Adrenal gland (tissue), 12 donors: ENCODE results near the gene ABCB11. TPM values are rescaled to one million over a fixed set of nuclear protein-coding genes. Genes with fewer than 3 reads are reported as not detected.

Experiments
- DNase-seq, 7 donors: peaks; one replicate each; pipeline ENCODE4 v3.0.0-alpha.2; 2019 to 2020
- H3K27ac ChIP-seq, 5 donors: fragments of 200-600 bp; sonication (generic) in 4 of 5; 1 replicate in 3 of 5; 2 replicates in 2 of 5; pipeline versions ENCODE4 v1.5.1 to v1.8.0; 2016 to 2020; ENCODE audit warnings: mild to moderate bottlenecking in 1 of 5
- H3K27me3 ChIP-seq: fragments of 200-600 bp; 2 replicates; pipeline ENCODE4 v1.8.0; 2021
- H3K36me3 ChIP-seq, 2 donors: fragments of 200-600 bp; replicated peaks in 1 of 2; 1 replicate in 1 of 2; 2 replicates in 1 of 2; pipeline versions ENCODE4 v1.5.1 to v1.8.0; 2018 to 2022
- H3K4me1 ChIP-seq, 2 donors: fragments of 200-600 bp; replicated peaks in 1 of 2; 1 replicate in 1 of 2; 2 replicates in 1 of 2; pipeline versions ENCODE4 v1.5.1 to v1.8.0; 2018 to 2021
- H3K4me3 ChIP-seq, 4 donors: fragments of 200-600 bp; sonication (generic) in 3 of 4; one replicate each; pipeline ENCODE4 v1.5.1; 2016 to 2018
- H3K9me3 ChIP-seq, 3 donors: fragments of 200-600 bp; sonication (generic) in 1 of 3; replicated peaks in 1 of 3; 1 replicate in 2 of 3; 2 replicates in 1 of 3; pipeline versions ENCODE4 v1.5.1 to v1.8.0; 2016 to 2021
- POLR2A ChIP-seq, 2 donors: fragments of 450-650 bp; IDR thresholded peaks; one replicate each; pipeline ENCODE4 v1.6.1; 2017; ENCODE audit warnings: antibody characterized with exemption in 2 of 2, mild to moderate bottlenecking in 2 of 2, moderate library complexity in 1 of 2
- WGBS, 4 donors: extraction: QIAGEN DNeasy Blood & Tissue Kit in 2 of 4; methylation state at CpG; one replicate each; pipeline versions ENCODE4 v1.1.5 to v1.1.7; 2013 to 2017; 5-methylcytosine and 5-hydroxymethylcytosine counted together
- intact Hi-C, 2 donors: fragments of 100-400 bp; cut with DNase I; formaldehyde crosslinking; loops; one replicate each; pipeline versions ENCODE4 v1.14.1 to v1.15.0; 2022 to 2023
- polyA plus RNA-seq, 3 donors: library from polyadenylated mRNA; stranded (reverse); fragments of 200-250 nt in 2 of 3; fragments of 350-450 nt in 1 of 3; fragmentation: Illumina TruSeq in 1 of 3; extraction: RNeasy Lipid Tissue Mini Kit (QIAGEN cat#74804) in 1 of 3; gene quantifications; one replicate each; pipeline ENCODE4 v1.2.3, GENCODE V29; 2013 to 2014
- total RNA-seq, 9 donors: library from RNA; depleted of rRNA in 4 of 9; stranded (reverse); fragments of >200 nt in 4 of 9; fragments of 120-200 nt in 1 of 9; fragmentation: NEBNext Ultra II Directional in 1 of 9; extraction: Animal tissue kit (Norgen Biotek cat#: 25700) in 1 of 9; gene quantifications; one replicate each; pipeline versions ENCODE4 v1.1.0 to v1.2.4, GENCODE V29; 2013 to 2023
- TF ChIP-seq, protein P1 (sequence below), 6 experiments: fragments of 450-650 bp in 4 of 6; fragments of 200-600 bp in 2 of 6; sonication (generic) in 1 of 6; IDR thresholded peaks; 1 replicate in 5 of 6; 2 replicates in 1 of 6; pipeline versions ENCODE4 v1.5.1 to v1.8.0; 2016 to 2021; ENCODE audit warnings: antibody characterized with exemption in 6 of 6, mild to moderate bottlenecking in 2 of 6, moderate library complexity in 1 of 6
- donor health status: healthy with polysubstance abuse.
- donor health status: Bipolar disorder and iron deficiency.
- donor health status: DM: yes; HTN: yes; CAD: no.
- donor health status: DM: no; HTN: no; CAD: no.
- donor health status: DM: no; HTN: no; CAD: no.
- donor health status: DM: yes; HTN: yes; CAD: no.

Gene ABCB11
- total and polyA plus RNA-seq, 12 donors = 0.05 to 1.4 (median 0.31) TPM; not detected in 7

DNA sequence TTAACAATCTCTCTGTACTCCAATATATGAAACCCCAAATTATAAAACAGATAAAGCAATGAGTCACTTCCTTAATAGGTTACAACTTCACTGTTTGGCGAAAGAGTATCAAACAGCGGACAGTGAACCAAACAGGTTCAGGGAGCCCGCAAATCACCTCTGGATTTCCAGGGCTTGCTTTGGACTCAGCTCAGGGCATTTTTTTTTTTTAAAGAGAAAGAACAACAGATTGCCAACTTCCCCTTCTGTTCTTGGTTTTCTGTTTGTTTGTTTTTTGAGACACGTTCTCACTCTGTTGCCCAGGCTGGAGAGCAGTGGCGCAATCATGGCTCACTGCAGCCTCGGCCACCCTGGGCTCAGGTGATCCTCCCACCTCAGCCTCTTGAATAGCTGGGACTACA is 52.7 kb downstream of the ABCB11 start:
- Histone ChIP-seq H3K4me3 (no peak overlapping the region), H3K9me3 (no peaks in the 10 kb centered on the region), H3K4me1 (no peaks in the 10 kb centered on the region), H3K27me3 (no peaks in the 10 kb centered on the region), H3K27ac (no peak overlapping the region), H3K36me3 (no peaks in the 10 kb centered on the region)
- no peak for DNase-seq
- TF ChIP-seq POLR2A (IDR thresholded peaks at IDR 0.05) = no peak
- TF ChIP-seq, protein P1, sequence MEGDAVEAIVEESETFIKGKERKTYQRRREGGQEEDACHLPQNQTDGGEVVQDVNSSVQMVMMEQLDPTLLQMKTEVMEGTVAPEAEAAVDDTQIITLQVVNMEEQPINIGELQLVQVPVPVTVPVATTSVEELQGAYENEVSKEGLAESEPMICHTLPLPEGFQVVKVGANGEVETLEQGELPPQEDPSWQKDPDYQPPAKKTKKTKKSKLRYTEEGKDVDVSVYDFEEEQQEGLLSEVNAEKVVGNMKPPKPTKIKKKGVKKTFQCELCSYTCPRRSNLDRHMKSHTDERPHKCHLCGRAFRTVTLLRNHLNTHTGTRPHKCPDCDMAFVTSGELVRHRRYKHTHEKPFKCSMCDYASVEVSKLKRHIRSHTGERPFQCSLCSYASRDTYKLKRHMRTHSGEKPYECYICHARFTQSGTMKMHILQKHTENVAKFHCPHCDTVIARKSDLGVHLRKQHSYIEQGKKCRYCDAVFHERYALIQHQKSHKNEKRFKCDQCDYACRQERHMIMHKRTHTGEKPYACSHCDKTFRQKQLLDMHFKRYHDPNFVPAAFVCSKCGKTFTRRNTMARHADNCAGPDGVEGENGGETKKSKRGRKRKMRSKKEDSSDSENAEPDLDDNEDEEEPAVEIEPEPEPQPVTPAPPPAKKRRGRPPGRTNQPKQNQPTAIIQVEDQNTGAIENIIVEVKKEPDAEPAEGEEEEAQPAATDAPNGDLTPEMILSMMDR (IDR thresholded peaks at IDR 0.05) = no peak
- WGBS, 4 donors = 78 to 85% (median 79%) methylated on average over 6 of the region's 6 CpGs
- intact Hi-C loops = no loop called here

DNA sequence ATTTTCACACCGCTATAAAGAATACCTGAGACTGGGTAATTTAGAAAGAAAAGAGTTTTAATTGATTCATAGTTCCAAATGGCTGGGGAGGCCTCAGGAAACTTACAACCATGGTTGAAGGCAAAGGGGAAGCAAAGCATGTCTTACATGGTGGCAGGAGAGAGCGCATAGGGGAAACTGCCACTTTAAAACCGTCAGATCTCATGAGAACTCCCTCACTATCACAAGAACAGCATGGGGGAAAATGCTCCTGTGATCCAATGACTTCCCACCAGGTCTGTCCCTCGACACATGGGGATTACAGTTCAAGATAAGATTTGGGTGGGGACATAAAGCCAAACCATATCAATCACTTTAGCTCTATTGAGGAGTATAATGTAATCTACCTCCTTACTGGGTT is 53.5 kb downstream of the ABCB11 start:
- Histone ChIP-seq H3K36me3 (no peaks in the 10 kb centered on the region), H3K27ac (no peak overlapping the region), H3K4me3 (no peak overlapping the region), H3K27me3 (no peaks in the 10 kb centered on the region), H3K4me1 (no peaks in the 10 kb centered on the region), H3K9me3 (no peaks in the 10 kb centered on the region)
- intact Hi-C loops = no loop called here
- no peak for DNase-seq
- TF ChIP-seq, protein P1 (IDR thresholded peaks at IDR 0.05) = no peak
- TF ChIP-seq POLR2A (IDR thresholded peaks at IDR 0.05) = no peak
- 72 to 91% (median 86%) methylated on average over 4 of the region's 4 CpGs for WGBS, 4 donors

DNA sequence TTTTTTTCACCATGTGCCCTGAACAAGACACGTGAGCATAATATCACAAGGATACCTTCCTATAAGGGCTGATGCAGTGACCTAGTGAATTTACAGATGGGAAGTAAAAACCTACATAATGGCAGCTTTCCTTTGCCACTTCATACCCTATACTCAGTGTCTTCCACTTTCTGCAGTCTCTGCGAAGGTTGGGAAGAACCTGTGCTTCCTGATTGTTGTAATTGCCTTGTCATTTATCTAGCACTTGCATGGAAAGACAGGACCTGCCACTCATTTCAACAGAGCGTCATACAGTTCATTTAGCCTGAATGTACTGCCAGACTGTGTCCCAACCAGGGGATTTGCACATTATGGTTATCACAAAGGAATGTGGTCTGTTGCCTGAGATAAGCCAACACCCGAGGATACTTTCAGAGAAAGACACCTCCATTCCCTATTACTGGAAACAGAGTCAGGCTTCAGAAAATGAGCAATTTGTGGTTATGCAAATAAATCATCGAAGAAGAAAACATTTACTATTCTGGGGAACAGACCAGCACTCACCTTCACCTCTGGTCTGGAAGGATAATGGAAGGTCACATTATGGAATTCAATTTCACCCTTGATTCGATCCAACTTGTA is 55.0 kb downstream of the ABCB11 start:
- Histone ChIP-seq H3K27ac (no peak overlapping the region), H3K9me3 (no peaks in the 10 kb centered on the region), H3K27me3 (no peaks in the 10 kb centered on the region), H3K4me1 (no peaks in the 10 kb centered on the region), H3K4me3 (no peak overlapping the region), H3K36me3 (no peaks in the 10 kb centered on the region)
- intact Hi-C loops = no loop called here
- 69 to 80% (median 75%) methylated on average over 6 of the region's 6 CpGs for WGBS, 4 donors
- DNase-seq = no peak
- TF ChIP-seq, protein P1 (IDR thresholded peaks at IDR 0.05) = no peak
- no peak for TF ChIP-seq POLR2A (IDR thresholded peaks at IDR 0.05)

DNA sequence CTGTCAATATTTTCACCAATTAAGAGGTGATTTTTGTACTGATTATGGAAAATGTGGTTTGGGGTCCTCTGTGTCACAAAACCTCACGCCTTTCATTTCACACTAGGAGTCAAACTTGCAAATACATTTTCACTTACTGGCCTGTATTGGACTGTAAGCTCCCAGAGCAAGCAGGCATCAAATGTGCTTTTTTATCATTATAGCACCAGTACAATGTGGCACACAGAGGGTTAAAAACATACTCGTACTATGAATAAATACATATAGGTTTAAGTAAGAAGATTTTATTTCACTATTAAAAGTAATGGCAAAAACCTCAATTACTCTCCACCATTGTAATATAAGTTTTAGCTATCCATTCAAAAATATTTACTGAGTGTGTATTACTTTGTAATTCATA is 56.7 kb downstream of the ABCB11 start:
- H3K4me1 ChIP-seq = no peaks in the 10 kb centered on the region
- no peaks in the 10 kb centered on the region for H3K9me3 ChIP-seq
- intact Hi-C loops = no loop called here
- TF ChIP-seq, protein P1 (IDR thresholded peaks at IDR 0.05) = no peak
- no peak for TF ChIP-seq POLR2A (IDR thresholded peaks at IDR 0.05)
- H3K36me3 ChIP-seq = no peaks in the 10 kb centered on the region
- no peak for DNase-seq
- no peak overlapping the region for H3K4me3 ChIP-seq
- WGBS, 4 donors = 65 to 69% (median 67%) methylated on average over 2 of the region's 2 CpGs
- H3K27me3 ChIP-seq = no peaks in the 10 kb centered on the region
- no peak overlapping the region for H3K27ac ChIP-seq
